ENCODE measurements around the gene ORC5.

ORC5 gene

GRCh38 chr7:104124893-104125477 is 82.8 kb downstream of the ORC5 start:
- no peak for DNase-seq (ENCODE audit: low read depth)

GRCh38 chr7:104124469-104124868 is 83.3 kb downstream of the ORC5 start:
- no peak for DNase-seq (ENCODE audit: low read depth)

DNA sequence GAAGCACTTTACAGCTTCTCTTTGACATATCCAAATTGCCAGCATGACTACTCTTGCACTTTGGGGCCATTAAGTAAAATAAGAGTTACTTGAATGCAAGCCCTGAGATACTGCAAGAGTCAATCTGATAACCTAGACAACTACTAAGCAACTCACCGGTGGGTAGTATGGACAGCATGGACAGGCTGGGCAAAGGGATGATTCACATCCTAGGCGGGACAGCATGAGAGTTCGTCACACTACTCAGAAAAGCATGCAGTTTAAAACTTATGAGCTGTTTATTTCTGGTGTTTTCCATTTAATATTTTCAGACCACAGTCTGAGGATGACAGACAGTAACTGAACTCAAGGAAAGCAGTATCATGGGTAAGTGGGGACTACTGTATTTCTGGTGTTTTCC is 84.0 kb downstream of the ORC5 start:
- DNase-seq (ENCODE audit: low read depth): peak; percentile 11

DNA sequence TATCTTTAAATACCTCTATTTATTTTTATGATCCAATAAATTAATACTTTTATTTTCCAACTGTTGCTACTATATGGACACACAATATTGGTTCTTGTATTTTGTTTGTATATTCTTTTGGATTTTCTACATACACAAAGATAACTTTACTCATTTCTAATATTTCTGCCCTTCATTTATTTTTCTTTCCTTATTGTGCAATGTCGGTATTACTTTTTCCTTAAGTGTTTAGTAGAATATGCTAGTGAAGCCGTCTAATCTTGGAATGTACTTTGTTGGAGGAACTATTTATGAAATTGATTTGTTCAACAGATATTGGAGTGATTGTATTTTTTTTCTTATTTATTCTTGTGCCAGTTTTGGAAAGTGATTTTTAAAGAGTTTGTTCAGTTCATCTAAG is 94.0 kb downstream of the ORC5 start:
- no peak for DNase-seq (ENCODE audit: low read depth)

DNA sequence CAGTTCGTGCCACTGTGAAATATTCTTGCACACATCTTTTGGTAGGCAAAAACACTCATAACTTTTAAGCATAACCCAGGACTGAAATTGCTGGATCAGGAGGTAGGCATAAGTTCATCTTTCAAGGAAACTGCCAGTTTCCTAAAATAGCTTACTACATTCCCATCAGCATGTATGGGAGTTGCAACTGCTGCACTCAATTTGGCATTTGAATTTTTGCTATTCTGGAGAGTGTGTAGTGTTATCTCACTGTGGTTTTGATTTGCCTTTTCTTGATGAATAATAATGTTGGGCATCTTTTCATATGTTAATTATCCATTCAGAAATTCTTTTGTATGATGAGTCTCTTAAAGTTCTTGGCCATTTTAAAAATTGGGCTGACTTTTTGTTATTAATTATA is 95.2 kb downstream of the ORC5 start:
- DNase-seq (ENCODE audit: low read depth): no peak

DNA sequence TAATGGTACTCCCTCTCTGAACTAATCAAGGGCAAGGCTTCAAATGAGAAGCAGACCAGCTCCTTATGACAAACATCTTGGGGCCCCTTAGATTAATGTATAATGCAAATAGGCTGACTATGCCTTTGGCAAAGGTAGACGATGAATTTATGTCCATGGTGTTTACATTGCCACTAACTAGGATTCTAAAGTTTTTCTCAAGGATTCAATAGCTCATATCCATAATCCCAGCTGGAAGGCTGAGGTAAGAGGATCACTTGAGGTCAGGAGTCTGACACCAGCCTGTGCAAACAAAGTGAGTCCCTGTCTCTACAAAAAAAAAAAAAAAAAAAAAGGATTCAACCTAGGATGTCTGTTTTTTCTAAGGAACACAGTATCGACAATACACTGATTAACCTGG is 96.5 kb downstream of the ORC5 start:
- DNase-seq (ENCODE audit: low read depth): no peak

DNA sequence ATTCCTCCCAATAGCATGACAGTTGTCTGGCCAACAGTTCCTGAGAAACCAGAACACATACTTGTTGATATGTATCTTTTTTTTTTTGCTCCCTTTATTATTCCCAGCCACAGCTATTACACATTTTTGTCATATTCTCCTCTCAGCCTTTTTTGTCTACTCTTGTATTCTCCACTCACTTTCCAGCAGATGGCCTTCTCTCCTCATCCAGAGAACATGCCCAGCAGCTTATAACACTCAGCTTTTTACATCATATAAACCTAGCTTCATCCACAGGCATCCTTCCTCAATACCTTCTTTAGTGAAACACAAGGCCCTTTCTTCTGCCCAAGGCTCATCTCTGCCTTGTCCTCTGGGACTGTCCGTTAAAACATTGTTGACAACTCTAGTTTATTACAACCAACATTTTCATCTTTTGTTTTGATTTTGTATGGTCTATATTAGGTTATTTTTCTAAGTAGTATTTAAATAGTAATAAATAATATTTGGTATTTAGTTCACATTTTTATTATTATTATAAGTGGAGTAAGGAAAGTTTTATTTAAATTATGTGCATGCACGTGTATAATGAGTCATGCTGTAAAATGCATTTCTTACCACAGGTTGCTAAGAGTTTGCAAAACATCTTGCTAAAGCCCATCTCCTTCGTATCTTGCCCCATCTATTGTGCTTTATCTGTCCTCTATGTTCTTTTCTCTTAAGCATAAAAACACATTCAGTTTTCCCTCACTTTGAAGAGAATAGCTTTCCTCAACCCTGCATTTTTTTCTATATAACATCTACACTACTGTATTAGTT is 101.5 kb downstream of the ORC5 start:
- DNase-seq (ENCODE audit: low read depth): peak; percentile 13

DNA sequence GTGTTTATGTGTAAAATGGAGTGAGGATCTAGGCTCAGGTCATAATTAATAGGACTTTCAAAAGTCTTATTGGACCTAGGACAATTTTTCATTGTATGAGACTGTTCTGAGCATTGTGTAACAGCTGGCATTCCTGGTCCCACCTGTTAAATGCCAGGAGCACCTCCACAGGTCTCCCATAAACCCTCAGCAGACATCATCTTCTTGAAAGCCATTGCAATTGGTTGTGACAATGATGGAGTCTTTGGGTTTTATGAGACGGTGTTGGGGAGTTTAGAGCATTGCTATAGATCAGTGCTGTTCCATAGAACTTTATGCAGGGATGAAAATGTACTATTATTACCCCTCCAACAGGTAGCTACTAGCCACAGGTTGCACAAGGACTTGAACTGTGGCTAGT is 108.9 kb downstream of the ORC5 start:
- no peak for DNase-seq (ENCODE audit: low read depth)

GRCh38 chr7:104096683-104097082 is 111.1 kb downstream of the ORC5 start:
- DNase-seq (ENCODE audit: low read depth): peak; percentile 6

DNA sequence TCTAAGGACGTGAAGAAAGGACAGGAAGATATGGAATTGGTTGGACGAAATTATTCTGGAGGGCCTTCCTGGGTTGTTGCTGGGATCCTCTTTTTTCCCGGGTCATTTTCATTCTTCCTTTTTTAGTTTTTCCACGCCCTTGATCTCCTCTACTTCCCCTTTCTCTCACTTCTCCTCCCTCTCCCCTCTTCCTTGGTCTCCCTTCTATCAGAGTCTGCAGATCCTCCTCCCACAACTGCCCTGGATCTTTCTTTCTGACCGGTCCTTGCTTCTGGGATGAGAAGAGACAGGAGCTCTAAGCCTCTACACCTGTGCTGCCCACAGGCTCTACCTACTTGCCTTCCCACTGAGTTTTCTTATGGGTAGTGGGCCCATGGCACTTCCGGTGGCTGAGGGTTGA is 114.7 kb downstream of the ORC5 start:
- DNase-seq (ENCODE audit: low read depth): no peak

DNA sequence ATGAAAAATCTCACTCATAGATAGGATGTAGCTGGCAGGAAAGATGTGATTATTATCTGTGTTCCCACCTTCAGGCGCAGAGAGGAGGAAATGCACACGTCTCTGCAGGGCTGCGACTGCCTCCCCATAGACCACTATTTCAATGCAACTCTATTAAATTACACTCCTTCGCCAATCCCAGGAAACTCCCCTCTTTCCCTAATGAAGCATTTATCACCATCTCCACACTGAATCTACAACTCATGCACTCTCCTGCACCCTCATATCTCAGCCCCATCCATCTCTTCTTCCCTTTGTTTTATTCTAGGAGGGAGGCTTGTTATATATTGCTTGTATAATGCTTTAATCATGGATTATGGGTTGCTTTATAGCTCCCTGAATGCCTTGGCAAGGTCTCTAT is 116.6 kb downstream of the ORC5 start:
- no peak for DNase-seq (ENCODE audit: low read depth)

GRCh38 chr7:104089612-104090011 is 118.2 kb downstream of the ORC5 start:
- DNase-seq (ENCODE audit: low read depth): no peak

DNA sequence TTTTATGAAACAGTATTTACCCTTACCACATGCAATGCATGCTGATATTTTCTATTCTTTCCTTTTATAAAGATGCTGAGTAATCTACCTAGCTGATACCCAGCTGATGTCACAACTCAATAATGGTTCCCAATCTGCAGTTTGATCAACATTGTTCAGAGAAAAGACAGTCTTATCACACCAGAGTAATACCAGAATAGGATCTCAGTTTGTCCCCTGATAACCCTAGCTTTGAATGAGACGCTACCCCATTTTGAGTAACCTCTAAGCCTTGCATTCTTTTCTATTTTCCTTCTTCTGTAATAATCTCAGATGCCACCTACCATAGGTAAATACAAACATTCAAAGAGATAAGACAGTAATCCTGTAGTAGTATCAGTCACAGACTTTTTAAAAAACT is 118.8 kb downstream of the ORC5 start:
- DNase-seq (ENCODE audit: low read depth): no peak
